NB4 (cell line): ENCODE data around the gene FOXRED2.

Experiments
- MYC ChIP-seq: IDR thresholded peaks from 2 replicates; pipeline ENCODE4 v1.6.1; 2011; ENCODE audit warnings: low read depth, low read length
- POLR2A ChIP-seq: IDR thresholded peaks from 2 replicates; pipeline ENCODE4 v1.6.1; 2011; ENCODE audit warnings: mild to moderate bottlenecking; ENCODE audit not compliant: insufficient read length; ENCODE audit errors: extremely low read depth
- TF ChIP-seq, protein P1 (sequence below): IDR thresholded peaks from one replicate; pipeline ENCODE4 v1.5.1; 2012; ENCODE audit warnings: low read depth, low read length

DNA sequence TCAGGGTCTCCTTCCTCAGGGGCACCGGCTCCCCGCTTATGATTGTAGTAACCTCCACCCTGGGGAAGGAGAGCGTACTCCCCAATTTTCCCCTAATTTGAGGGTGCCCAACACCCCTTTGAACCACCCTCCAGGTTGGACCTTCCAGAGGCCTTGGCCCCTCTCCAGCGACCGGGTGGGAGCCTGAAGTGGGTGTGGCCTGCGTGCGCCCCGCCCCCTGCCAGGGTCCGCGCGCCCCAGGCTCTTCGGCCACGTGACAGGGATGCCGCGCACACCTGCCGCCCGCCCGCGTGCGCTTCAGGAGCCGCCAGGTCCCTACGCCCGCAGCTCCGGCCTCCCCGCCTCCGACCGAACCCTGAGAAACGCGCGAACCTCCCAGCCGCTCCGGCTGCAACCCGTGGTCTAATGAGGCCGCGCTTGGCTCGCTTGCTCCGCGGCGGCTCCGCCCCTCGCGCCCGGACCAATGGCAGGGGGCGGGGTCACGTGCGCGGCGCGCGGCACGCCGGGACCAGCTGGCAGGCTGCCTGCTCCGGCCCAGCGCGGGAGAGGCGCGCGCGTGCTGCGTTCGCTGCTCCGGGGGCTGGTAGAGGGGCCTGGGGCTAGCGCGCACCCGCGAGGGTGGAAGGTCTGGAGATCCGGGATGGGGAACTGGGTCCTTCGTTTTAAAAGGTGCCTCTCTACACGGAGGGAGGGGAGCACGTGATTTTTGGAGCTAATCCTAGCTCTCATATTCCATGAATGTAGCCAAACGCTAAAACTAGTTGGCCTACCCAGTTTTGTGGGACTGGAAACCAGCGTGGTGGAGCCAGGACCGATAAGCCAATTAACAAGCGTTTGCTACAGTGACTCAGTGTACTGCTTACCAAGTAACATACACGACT lies at the start of gene FOXRED2:
- TF ChIP-seq, protein P1, sequence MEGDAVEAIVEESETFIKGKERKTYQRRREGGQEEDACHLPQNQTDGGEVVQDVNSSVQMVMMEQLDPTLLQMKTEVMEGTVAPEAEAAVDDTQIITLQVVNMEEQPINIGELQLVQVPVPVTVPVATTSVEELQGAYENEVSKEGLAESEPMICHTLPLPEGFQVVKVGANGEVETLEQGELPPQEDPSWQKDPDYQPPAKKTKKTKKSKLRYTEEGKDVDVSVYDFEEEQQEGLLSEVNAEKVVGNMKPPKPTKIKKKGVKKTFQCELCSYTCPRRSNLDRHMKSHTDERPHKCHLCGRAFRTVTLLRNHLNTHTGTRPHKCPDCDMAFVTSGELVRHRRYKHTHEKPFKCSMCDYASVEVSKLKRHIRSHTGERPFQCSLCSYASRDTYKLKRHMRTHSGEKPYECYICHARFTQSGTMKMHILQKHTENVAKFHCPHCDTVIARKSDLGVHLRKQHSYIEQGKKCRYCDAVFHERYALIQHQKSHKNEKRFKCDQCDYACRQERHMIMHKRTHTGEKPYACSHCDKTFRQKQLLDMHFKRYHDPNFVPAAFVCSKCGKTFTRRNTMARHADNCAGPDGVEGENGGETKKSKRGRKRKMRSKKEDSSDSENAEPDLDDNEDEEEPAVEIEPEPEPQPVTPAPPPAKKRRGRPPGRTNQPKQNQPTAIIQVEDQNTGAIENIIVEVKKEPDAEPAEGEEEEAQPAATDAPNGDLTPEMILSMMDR = no peak
- TF ChIP-seq POLR2A (peak; percentile 62), MYC (peak; percentile 74)
